Measurements from ENCODE around the gene CNKSR2. TPM values are rescaled to one million over a fixed set of nuclear protein-coding genes. Genes with fewer than 3 reads are reported as not detected.

The CNKSR2 gene
- total and polyA plus RNA-seq, 2 of the 13 experiments (the other 11 are each of a cell fraction or from before 2014, with no cell fraction given) = not detected

GRCh38 chrX:21657318-21658151, 283.3 kb downstream of the CNKSR2 start:
- FAIRE-seq = no peak
- WGBS (ENCODE audit: low lambda C conversion rate) = no CpG with 5 or more reads among the region's 57 CpGs

GRCh38 chrX:21658152-21658737, 284.0 kb downstream of the CNKSR2 start, which contains the start of gene KLHL34:
Gene KLHL34, minus strand, starts transcription at chrX:21658330. Its CDS starts 542 bp downstream, at chrX:21657788.
- BruUV-seq (replicated peaks) = no TSS peak
- ATAC-seq = no peak
- no peak for DNase-seq (ENCODE audit: low spot score)
- TF ChIP-seq SP2 (CRISPR knock-in tag; IDR thresholded peaks at IDR 0.05) (no peak), JUND (CRISPR knock-in tag; IDR thresholded peaks at IDR 0.05) (no peak), ZNF138 (CRISPR knock-in tag; IDR thresholded peaks at IDR 0.05; ENCODE audit: low read depth) (no peak), NFKB2 (CRISPR knock-in tag; IDR thresholded peaks at IDR 0.05; ENCODE audit: borderline replicate concordance) (no peak)
- intact Hi-C loops (cut with micrococcal nuclease; ENCODE audit: unreplicated experiment) (no loop called here), in situ Hi-C loops (cut with HindIII; ENCODE audit: extremely low pct_ligation_motif_present, low pct_unique_long_range_greater_than_20kb) (no loop called here)
- Histone ChIP-seq H3K27me3 (ENCODE audit: control insufficient read depth in 1 of 2, insufficient read depth in 2 of 2, low read length in 2 of 2) (no peaks in the 10 kb centered on the region; a peak in 1 of 5 replicates), H2AFZ (ENCODE audit: low read length) (no peak within 1 kb of the TSS), H3K79me2 (ENCODE audit: insufficient read depth, low read length) (no peaks in the 10 kb centered on the region), H3K9me3 (ENCODE audit: low read length) (no peaks in the 10 kb centered on the region), H3K27ac (ENCODE audit: extremely low read length, insufficient read depth, low read length) (no peak within 1 kb of the TSS), H3K4me1 (ENCODE audit: insufficient read depth, low read length) (no peaks in the 10 kb centered on the region), H3K9ac (ENCODE audit: insufficient read depth, low read depth, low read length) (no peak within 1 kb of the TSS), H3K4me2 (ENCODE audit: low read depth, low read length) (no peak within 1 kb of the TSS), H4K20me1 (ENCODE audit: insufficient read depth, low read length) (no peaks in the 10 kb centered on the region), H3K4me3 (replicated peaks in 1 of 3; ENCODE audit: insufficient read depth in 1 of 3, low read depth in 2 of 3, low read length in 3 of 3) (no peak within 1 kb of the TSS), H3K36me3 (replicated peaks in 1 of 2; ENCODE audit: control insufficient read depth in 1 of 2, insufficient read depth in 2 of 2, low read length in 2 of 2) (no peaks in the 10 kb centered on the region)
- ChIA-PET CTCF (ENCODE audit: low intra/inter-chr PET ratio, low total read pairs) (no interaction called here), POLR2A (no interaction called here)
- FAIRE-seq = no peak
- no CpG with 5 or more reads among the region's 60 CpGs for WGBS (ENCODE audit: low lambda C conversion rate)

More at GRCh38 chrX:21657318-21658151, 283.3 kb downstream of the CNKSR2 start:
- no peaks in the 10 kb centered on the region for H3K79me2 ChIP-seq (ENCODE audit: insufficient read depth, low read length)
- H3K27me3 ChIP-seq (ENCODE audit: control insufficient read depth in 1 of 2, insufficient read depth in 2 of 2, low read length in 2 of 2) = no peaks in the 10 kb centered on the region; a peak in 1 of 5 replicates
- no peak for ATAC-seq
- no TSS peak for BruUV-seq (replicated peaks)
- no peak overlapping the region for H3K27ac ChIP-seq (ENCODE audit: extremely low read length, insufficient read depth, low read length)
- H3K36me3 ChIP-seq (replicated peaks in 1 of 2; ENCODE audit: control insufficient read depth in 1 of 2, insufficient read depth in 2 of 2, low read length in 2 of 2) = no peaks in the 10 kb centered on the region
- ChIA-PET POLR2A (no interaction called here), CTCF (ENCODE audit: low intra/inter-chr PET ratio, low total read pairs) (no interaction called here)
- H3K4me3 ChIP-seq (replicated peaks in 1 of 3; ENCODE audit: insufficient read depth in 1 of 3, low read depth in 2 of 3, low read length in 3 of 3) = no peak overlapping the region
- H3K9me3 ChIP-seq (ENCODE audit: low read length) = no peaks in the 10 kb centered on the region
- intact Hi-C loops (cut with micrococcal nuclease; ENCODE audit: unreplicated experiment) = no loop called here
- no peaks in the 10 kb centered on the region for H4K20me1 ChIP-seq (ENCODE audit: insufficient read depth, low read length)
- DNase-seq (ENCODE audit: low spot score) = no peak
- H2AFZ ChIP-seq (ENCODE audit: low read length) = no peak overlapping the region
- in situ Hi-C loops (cut with HindIII; ENCODE audit: extremely low pct_ligation_motif_present, low pct_unique_long_range_greater_than_20kb) = no loop called here
- no peak overlapping the region for H3K4me2 ChIP-seq (ENCODE audit: low read depth, low read length)
- no peak overlapping the region for H3K9ac ChIP-seq (ENCODE audit: insufficient read depth, low read depth, low read length)
- TF ChIP-seq ZNF367 (CRISPR knock-in tag; IDR thresholded peaks at IDR 0.05; ENCODE audit: borderline replicate concordance) (no peak), ZNF430 (CRISPR knock-in tag; IDR thresholded peaks at IDR 0.05) (no peak), JARID2 (CRISPR knock-in tag; IDR thresholded peaks at IDR 0.05; ENCODE audit: insufficient replicate concordance) (no peak), CREB1 (IDR thresholded peaks at IDR 0.05) (no peak), CREB1 (CRISPR knock-in tag; IDR thresholded peaks at IDR 0.05) (no peak), REXO4 (CRISPR knock-in tag; IDR thresholded peaks at IDR 0.05; ENCODE audit: borderline replicate concordance) (no peak), ZNF879 (CRISPR knock-in tag; IDR thresholded peaks at IDR 0.05) (no peak), RXRB (CRISPR knock-in tag; IDR thresholded peaks at IDR 0.05; ENCODE audit: borderline replicate concordance) (no peak)
- H3K4me1 ChIP-seq (ENCODE audit: insufficient read depth, low read length) = no peaks in the 10 kb centered on the region

Measured in HepG2 (cell line).